ENCODE results near the gene CTDP1.

Gene CTDP1

DNA sequence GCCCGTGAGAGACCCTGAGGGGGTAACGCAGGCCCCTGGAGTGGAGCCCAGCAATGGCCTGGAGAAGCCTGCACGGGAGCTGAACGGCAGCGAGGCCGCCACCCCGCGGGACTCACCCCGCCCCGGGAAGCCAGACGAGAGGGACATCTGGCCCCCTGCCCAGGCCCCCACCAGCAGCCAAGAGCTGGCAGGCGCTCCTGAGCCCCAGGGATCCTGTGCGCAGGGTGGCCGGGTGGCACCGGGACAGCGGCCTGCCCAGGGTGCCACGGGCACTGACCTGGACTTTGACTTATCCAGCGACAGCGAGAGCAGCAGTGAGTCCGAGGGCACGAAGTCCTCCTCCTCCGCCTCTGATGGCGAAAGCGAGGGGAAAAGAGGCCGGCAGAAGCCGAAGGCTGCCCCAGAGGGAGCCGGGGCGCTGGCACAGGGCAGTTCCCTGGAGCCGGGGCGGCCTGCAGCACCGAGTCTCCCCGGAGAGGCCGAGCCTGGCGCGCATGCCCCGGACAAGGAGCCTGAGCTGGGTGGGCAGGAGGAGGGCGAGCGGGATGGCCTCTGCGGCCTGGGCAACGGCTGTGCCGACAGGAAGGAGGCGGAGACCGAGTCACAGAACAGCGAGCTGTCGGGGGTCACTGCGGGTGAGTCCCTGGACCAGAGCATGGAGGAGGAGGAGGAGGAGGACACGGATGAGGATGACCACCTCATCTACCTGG, 35.1 kb downstream of the CTDP1 start:
- POLR2A ChIA-PET, result no interaction called here
- no peak overlapping the region for H3K27ac ChIP-seq (ENCODE audit: extremely low read depth, low read depth, low read length)
- no peak overlapping the region for H3K4me3 ChIP-seq (ENCODE audit: low read depth, low read length)
- no peaks in the 10 kb centered on the region for H3K4me1 ChIP-seq (ENCODE audit: control insufficient read depth, insufficient read depth, low read length)
- no peak for TF ChIP-seq ZNF48 (tag by site-specific recombination; IDR thresholded peaks at IDR 0.05)
- TF ChIP-seq ZFP37 (tag by site-specific recombination; IDR thresholded peaks at IDR 0.05), result no peak
- no peak for TF ChIP-seq ZNF350 (tag by site-specific recombination; IDR thresholded peaks at IDR 0.05)
- no peak for TF ChIP-seq TRIM28 (IDR thresholded peaks at IDR 0.05; ENCODE audit: borderline replicate concordance, low read length)
- no peaks in the 10 kb centered on the region for H3K9me3 ChIP-seq (ENCODE audit: control insufficient read depth, insufficient read depth, low read depth, low read length)
- H3K36me3 ChIP-seq (ENCODE audit: control insufficient read depth in 2 of 2, insufficient read depth in 1 of 2, low read length in 2 of 2), result peaks cover 6 to 57% of the 10 kb centered on the region in 2 experiments
- CTCF ChIA-PET, result interaction anchor here (0.7 kb wide), 1 partner anchor 10 kb away, joined by 3 read pairs; no protein-coding TSS in a partner anchor

- Histone ChIP-seq H3K36me3 (ENCODE audit: control insufficient read depth in 2 of 2, insufficient read depth in 1 of 2, low read length in 2 of 2) (peaks cover 1 to 63% of the 10 kb centered on the region in 2 experiments), H3K27ac (ENCODE audit: extremely low read depth, low read depth, low read length) (no peak overlapping the region), H3K4me1 (ENCODE audit: control insufficient read depth, insufficient read depth, low read length) (no peaks in the 10 kb centered on the region), H3K4me3 (ENCODE audit: low read depth, low read length) (no peak overlapping the region), H3K9me3 (ENCODE audit: control insufficient read depth, insufficient read depth, low read depth, low read length) (no peaks in the 10 kb centered on the region)
- POLR2A ChIA-PET, result no interaction called here
- CTCF ChIA-PET, result interaction anchor here (0.7 kb wide), 1 partner anchor 11 kb away, joined by 3 read pairs; no protein-coding TSS in a partner anchor
- TF ChIP-seq ZBTB48 (tag by site-specific recombination; IDR thresholded peaks at IDR 0.05) (no peak), ZBTB1 (tag by site-specific recombination; IDR thresholded peaks at IDR 0.05) (no peak), ZBTB10 (tag by site-specific recombination; IDR thresholded peaks at IDR 0.05) (no peak)
These were observed 35.7 kb downstream of the CTDP1 start for GRCh38 chr18:79715280-79715679.

DNA sequence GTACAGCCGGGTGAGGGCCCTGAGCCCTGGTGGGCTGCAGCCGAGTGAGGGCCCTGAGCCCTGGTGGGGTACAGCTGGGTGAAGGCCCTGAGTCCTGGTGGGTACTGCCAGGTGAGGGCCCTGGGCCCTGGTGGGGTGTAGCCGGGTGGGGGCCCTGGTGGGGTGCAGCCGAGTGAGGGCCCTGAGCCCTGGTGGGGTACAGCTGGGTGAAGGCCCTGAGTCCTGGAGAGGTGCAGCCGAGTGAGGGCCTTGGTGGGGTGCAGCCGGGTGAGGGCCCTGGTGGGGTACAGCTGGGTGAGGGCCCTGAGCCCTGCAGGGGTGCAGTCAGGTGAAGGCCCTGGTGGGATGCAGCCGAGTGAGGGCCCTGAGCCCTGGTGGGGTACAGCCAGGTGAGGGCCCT, 37.5 kb downstream of the CTDP1 start:
- no peak overlapping the region for H3K27ac ChIP-seq (ENCODE audit: extremely low read depth, low read depth, low read length)
- CTCF ChIA-PET, result no interaction called here
- H3K4me1 ChIP-seq (ENCODE audit: control insufficient read depth, insufficient read depth, low read length), result no peaks in the 10 kb centered on the region
- POLR2A ChIA-PET, result no interaction called here
- H3K36me3 ChIP-seq (ENCODE audit: control insufficient read depth in 2 of 2, insufficient read depth in 1 of 2, low read length in 2 of 2), result peaks cover 1 to 71% of the 10 kb centered on the region in 2 experiments
- H3K4me3 ChIP-seq (ENCODE audit: low read depth, low read length), result no peak overlapping the region
- no peak for TF ChIP-seq WT1 (tag by site-specific recombination; IDR thresholded peaks at IDR 0.05)
- no peak for TF ChIP-seq ZNF146 (tag by site-specific recombination; IDR thresholded peaks at IDR 0.05)
- no peaks in the 10 kb centered on the region for H3K9me3 ChIP-seq (ENCODE audit: control insufficient read depth, insufficient read depth, low read depth, low read length)

DNA sequence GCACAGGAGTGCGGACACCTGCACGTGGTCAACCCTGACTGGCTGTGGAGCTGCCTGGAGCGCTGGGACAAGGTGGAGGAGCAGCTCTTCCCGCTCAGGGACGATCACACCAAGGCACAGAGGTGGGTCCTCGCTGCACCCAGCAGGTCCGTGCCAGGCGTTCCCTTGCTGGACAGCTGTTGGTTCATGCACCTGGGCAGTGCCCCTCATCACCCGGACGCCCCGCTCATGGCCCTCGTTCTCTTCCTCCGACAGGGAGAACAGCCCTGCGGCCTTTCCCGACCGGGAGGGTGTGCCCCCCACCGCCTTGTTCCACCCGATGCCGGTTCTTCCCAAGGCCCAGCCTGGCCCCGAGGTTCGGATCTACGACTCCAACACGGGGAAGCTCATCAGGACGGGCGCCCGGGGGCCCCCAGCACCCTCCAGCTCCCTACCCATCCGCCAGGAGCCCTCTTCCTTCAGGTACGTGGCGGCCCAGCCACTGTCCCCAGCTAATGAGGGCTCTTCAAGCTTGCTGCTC, 38.0 kb downstream of the CTDP1 start:
- H3K4me1 ChIP-seq (ENCODE audit: control insufficient read depth, insufficient read depth, low read length), result no peaks in the 10 kb centered on the region
- TF ChIP-seq ZNF433 (tag by site-specific recombination; IDR thresholded peaks at IDR 0.05; ENCODE audit: low read depth) (no peak), KLF8 (tag by site-specific recombination; IDR thresholded peaks at IDR 0.05) (no peak), ZNF133 (tag by site-specific recombination; IDR thresholded peaks at IDR 0.05) (no peak), ZBTB1 (tag by site-specific recombination; IDR thresholded peaks at IDR 0.05) (no peak), ZNF623 (tag by site-specific recombination; IDR thresholded peaks at IDR 0.05) (no peak), ZFP3 (tag by site-specific recombination; IDR thresholded peaks at IDR 0.05; ENCODE audit: low read depth) (no peak), OVOL3 (tag by site-specific recombination; IDR thresholded peaks at IDR 0.05) (no peak), ZNF121 (tag by site-specific recombination; IDR thresholded peaks at IDR 0.05) (no peak), ZNF473 (tag by site-specific recombination; IDR thresholded peaks at IDR 0.05) (no peak), ZNF629 (tag by site-specific recombination; IDR thresholded peaks at IDR 0.05) (no peak)
- TF ChIP-seq, protein P1, sequence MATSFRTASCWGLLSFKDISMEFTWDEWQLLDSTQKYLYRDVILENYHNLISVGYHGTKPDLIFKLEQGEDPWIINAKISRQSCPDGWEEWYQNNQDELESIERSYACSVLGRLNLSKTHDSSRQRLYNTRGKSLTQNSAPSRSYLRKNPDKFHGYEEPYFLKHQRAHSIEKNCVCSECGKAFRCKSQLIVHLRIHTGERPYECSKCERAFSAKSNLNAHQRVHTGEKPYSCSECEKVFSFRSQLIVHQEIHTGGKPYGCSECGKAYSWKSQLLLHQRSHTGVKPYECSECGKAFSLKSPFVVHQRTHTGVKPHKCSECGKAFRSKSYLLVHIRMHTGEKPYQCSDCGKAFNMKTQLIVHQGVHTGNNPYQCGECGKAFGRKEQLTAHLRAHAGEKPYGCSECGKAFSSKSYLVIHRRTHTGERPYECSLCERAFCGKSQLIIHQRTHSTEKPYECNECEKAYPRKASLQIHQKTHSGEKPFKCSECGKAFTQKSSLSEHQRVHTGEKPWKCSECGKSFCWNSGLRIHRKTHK (tag by site-specific recombination; IDR thresholded peaks at IDR 0.05), result no peak
- no peaks in the 10 kb centered on the region for H3K9me3 ChIP-seq (ENCODE audit: control insufficient read depth, insufficient read depth, low read depth, low read length)
- POLR2A ChIA-PET, result no interaction called here
- H3K27ac ChIP-seq (ENCODE audit: extremely low read depth, low read depth, low read length), result no peak overlapping the region
- H3K36me3 ChIP-seq (ENCODE audit: control insufficient read depth in 2 of 2, insufficient read depth in 1 of 2, low read length in 2 of 2), result peaks cover 4 to 72% of the 10 kb centered on the region in 2 experiments
- H3K4me3 ChIP-seq (ENCODE audit: low read depth, low read length), result no peak overlapping the region
- CTCF ChIA-PET, result no interaction called here

Measured in HEK293 (cell line).